GM21381 (cell line): ENCODE results near the gene DRD2.
"Not testable (repeated sequence)": the region's sequence is repeated elsewhere in the genome, so short reads cannot be mapped to it uniquely, and the experiment has no call there.

Experiments used
- ATAC-seq: cut with Tn5 transposase; IDR thresholded peaks from one replicate; pipeline ENCODE4 v1.9.1; 2021; ENCODE audit warnings: mild to moderate bottlenecking, moderate library complexity; ENCODE audit not compliant: unreplicated experiment

The DRD2 gene

DNA sequence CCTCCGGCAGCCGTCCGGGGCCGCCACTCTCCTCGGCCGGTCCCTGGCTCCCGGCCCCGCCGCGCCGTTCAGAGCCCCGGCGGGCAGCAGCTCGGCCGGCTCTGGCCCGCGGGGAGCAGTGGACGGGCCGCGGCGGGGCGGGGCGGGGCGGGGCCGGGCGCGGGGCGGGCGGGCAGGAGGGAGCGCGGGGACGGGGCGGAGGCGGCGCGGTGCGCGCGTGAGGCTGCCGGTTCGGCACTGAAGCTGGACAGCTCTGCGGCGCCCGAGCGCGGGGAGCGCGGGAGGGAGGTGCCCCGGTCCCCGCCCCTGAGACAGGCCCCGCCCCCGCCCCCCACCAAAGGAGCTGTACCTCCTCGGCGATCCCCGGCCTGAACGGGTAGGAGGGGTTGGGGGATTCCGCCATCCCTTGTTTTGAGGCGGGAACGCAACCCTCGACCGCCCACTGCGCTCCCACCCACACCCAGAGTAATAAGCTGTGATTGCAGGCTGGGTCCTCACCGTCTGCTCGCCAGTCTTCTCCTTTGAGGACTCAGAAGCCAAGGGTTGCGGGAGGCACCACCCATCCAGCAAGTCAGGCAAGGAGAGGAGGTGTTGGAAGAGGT lies at the start of gene DRD2:
TSS of gene DRD2 (minus strand) at position 239 of the 602 bp plus-strand sequence. CDS start 50,747 bp downstream, outside the sequence.
- no peak for ATAC-seq

GRCh38 chr11:113523906-113524305 lies 48.7 kb upstream of the DRD2 start:
- ATAC-seq: not testable (repeated sequence)

DNA sequence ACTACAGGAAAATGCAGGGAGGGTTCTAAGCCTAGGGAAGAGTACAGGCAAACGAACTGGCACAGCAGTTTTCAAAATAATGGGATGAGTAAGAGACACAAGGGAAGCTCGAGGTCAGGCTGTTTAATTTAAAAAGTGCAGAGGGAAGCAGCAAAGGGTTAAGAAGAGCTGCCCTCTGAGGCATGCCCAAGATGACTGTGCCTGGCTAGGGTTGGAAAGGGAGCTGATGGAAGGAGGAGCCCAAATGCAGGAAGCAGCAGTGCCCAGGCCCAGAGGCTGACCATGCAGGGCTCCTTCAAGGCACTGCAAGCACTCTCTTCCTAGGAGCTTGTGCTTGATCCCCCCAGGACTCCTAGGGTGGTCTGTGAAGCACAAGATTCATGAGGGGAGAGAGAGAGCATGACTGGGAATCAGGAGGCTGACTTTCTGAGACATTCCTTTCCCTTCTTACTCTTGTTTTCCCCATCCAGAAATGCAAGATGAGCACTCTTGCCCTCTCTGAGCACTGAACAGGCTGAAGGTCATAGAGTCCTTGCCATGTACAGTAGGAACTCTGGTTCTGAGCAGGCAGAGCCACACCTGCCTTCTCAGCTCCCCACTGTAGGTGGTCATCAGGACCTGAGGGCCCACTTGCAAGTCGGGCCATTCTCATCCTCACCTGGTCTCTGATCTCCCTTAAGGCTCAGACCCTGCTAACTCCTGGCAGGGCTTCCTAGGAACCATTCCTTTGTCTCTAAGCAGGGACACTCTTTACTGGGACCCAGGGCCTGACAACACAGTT lies 46.7 kb upstream of the DRD2 start:
- no peak for ATAC-seq

DNA sequence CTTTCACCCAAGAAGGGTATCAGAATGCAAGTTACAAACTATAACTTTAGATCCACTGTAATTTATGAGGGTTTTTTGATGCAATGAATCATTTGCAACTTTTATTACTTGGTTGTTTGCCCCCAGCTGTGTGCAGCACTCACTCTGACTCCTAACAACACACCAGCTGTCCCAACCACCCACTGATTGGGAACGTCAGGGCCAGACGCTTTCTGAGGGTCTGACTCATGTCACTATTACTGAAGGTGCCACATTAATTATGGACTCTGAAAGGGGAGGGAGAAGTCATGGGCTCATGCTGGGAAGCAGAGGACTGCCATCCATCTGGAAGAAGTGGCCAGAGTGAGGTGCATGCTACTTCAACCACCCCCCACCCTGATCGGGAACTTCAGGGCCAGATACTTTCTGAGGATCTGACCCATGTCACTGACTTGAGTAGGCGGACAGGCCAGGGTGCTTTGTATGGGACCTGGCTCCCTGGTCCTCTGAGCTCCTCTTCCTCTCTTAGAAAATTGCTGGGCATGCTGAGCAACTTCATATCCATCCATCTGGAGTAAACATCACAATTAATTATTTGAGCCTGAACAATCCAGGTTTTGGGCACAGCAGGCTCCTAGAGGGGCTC lies 44.9 kb upstream of the DRD2 start:
- no peak for ATAC-seq

DNA sequence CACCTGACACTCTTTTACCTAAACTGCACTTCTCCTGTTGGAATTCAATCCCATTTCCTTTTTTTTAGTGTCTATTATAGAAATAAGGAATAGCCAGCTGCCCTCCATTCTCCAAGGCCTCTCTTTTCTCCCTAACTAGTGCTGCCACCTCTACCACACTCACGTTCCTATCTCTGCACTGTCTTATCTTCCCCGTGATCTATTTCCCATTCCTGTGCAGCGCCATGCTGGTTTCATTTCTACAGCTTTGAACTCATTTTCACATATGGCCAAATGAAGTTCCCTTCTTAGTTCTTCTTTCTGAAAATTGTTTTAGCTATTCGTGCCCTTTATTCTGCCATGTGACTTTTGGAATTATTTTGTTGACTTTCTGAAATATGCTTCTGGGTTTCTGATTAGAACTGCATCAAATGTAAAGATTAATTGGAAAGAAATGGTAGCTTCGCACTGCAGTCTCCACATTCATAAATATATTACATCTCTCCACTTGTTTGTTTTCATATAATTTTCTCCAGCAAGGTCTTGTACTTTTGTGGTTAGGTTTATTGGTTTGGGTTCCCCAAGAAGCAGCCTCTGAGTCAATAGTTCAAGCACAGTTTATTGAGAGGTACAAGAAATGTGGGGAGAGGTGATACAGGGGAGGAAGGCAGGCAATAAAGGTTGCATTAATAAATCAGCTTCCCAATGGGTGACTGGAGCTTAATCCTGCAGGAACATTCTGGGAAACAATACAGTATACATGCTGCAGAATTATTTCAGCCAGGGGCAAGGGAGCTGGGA lies 43.7 kb upstream of the DRD2 start:
- no peak for ATAC-seq

- no peak for ATAC-seq
Measured at GRCh38 chr11:113517361-113517760, 42.2 kb upstream of the DRD2 start.

GRCh38 chr11:113514856-113515255 lies 39.7 kb upstream of the DRD2 start:
- ATAC-seq: no peak

GRCh38 chr11:113507341-113507740 lies 32.1 kb upstream of the DRD2 start:
- no peak for ATAC-seq

GRCh38 chr11:113506893-113507292 lies 31.7 kb upstream of the DRD2 start:
- no peak for ATAC-seq

- ATAC-seq: no peak
Measured at GRCh38 chr11:113506461-113506860, 31.3 kb upstream of the DRD2 start.

DNA sequence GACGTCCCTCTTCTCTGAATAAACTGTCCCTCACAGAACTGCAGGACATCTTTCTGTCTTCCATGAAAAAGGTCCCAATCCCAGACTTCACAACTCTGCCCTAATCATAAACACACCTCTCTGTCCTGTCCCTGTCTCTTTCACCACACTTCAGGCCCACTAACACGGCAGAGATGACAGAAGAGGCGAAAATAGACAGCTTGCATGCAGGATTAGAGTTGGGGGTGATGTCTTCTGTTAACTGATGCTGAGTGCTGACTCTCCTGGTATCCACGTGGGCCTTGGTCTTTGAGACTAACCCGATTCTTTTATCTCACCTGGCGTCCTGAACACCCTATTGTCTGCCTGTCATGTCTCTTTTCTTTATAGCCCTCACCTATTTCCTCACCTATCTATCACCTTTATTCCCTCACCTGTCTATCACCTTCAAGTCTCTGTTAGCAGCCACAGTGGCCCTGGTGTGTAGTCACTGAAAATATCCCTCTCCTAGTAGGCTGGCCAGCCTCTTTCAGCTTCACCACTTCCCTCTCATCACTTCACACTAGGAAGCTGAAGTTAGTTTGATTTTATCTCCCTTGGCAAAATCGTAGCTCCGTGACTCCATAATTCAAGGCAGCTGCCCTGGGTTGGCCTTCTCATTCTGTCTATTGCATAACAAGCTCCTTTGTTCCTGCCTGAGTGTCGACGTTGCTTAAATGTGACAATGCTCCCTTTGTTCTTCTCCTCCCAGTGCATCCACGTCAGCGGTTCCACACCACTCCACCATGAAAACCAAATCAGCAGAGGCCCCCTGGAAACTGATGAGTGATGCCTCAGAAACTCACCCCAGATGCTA lies 30.6 kb upstream of the DRD2 start:
- no peak for ATAC-seq

DNA sequence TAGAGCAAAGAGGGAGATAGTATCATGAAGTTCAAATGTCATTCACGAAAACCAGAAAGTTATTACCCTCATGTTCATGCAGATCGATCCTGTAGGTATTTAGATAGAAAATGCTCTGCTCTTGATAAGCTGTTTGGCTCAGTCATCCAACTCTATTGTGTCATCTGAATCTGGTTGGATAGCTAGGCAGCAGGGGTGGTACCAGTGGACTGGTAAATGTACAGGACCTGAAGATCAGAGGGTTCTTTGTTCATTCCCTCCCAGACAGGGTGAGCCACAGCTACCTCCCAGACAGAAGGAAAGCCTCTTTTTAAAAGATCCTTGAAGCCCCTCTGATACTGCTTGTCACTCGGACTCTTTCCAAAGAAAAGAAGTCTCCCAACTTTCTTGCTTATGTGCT lies 29.8 kb upstream of the DRD2 start:
- ATAC-seq: no peak

DNA sequence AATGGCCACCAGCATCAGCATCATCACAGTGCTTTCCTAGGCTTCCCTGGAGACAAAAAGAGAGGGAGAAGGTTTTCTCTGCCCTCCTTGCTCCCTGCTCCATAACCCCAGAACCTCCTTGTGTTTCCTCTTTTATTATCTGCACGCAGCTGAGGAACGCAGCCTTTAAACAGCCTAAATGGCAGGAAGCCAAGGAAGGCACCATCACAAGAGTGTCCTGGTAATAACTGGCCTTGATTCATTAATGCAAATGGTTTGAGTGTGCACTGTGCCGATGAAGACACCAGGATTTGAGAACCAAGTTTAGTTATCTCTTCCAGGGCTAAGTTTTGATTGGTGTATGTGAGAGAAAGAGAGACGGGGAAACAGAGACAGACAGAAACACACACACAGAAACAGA lies 29.4 kb upstream of the DRD2 start:
- ATAC-seq: no peak

- ATAC-seq: no peak
Measured at GRCh38 chr11:113504071-113504470, 28.9 kb upstream of the DRD2 start.

- no peak for ATAC-seq
Measured at GRCh38 chr11:113497066-113497910, 22.1 kb upstream of the DRD2 start.

- ATAC-seq: no peak
Measured at GRCh38 chr11:113496026-113496651, 20.9 kb upstream of the DRD2 start.

GRCh38 chr11:113494021-113494420 lies 18.8 kb upstream of the DRD2 start:
- no peak for ATAC-seq

DNA sequence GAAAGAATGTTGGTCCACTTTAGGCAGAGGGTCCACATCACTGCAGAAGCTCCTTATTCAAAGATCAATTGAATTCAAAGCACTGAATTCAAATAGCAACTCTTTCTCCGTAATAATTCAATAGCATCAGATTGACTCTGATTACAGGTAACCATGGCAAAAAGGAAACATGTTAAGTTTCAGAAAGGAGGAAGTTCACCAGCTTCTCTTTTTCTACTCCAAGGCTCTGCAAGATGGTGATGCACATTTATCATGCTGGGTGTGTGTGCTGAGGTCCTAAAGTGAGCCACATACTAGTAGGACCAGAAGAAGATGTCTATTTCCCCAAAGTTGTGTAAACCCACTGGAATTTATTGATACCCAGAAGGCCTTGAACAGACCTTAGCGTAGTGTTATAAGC lies 18.0 kb upstream of the DRD2 start:
- ATAC-seq: no peak

DNA sequence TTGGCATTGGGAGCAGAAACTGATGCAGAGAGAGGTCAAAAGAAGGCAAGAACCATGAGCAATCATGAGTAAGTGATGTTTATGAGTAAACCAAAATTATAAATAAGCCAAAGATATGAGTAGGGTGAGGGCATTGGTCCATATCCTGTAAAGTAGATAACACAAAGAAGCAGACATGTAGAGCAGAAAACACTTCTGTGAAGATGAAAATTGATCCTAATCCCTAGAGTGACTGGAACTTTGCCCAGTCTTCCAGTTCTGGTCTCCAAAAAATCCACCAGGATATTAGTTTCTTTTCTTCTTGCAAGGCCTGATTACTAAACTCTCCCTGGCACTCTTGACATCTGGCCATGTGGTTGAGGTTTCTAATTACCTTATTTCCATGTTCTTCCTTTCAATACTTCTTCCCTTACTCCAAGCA lies 13.7 kb upstream of the DRD2 start:
- no peak for ATAC-seq
